AG09309 (cell line): ENCODE results near the gene MRPS6.
A peak's percentile ranks its signal among the peaks of the same experiment; 100 is the strongest.

ENCODE experiments used
- DNase-seq: peaks from one replicate; pipeline ENCODE4 v3.0.0-alpha.2; 2010; ENCODE audit warnings: low read depth
- H3K4me3 ChIP-seq: 2 replicates; pipeline ENCODE4 v1.5.1; 2011; ENCODE audit warnings: mild to moderate bottlenecking, low read depth, low read length, moderate library complexity; ENCODE audit not compliant: control insufficient read depth
- TF ChIP-seq, protein P1 (sequence below): IDR thresholded peaks from 2 replicates; pipeline ENCODE4 v1.5.1; 2011; ENCODE audit warnings: mild to moderate bottlenecking, low read depth, low read length, inconsistent platforms; ENCODE audit not compliant: insufficient read depth, control insufficient read depth; ENCODE audit errors: missing control alignments

The MRPS6 gene

DNA sequence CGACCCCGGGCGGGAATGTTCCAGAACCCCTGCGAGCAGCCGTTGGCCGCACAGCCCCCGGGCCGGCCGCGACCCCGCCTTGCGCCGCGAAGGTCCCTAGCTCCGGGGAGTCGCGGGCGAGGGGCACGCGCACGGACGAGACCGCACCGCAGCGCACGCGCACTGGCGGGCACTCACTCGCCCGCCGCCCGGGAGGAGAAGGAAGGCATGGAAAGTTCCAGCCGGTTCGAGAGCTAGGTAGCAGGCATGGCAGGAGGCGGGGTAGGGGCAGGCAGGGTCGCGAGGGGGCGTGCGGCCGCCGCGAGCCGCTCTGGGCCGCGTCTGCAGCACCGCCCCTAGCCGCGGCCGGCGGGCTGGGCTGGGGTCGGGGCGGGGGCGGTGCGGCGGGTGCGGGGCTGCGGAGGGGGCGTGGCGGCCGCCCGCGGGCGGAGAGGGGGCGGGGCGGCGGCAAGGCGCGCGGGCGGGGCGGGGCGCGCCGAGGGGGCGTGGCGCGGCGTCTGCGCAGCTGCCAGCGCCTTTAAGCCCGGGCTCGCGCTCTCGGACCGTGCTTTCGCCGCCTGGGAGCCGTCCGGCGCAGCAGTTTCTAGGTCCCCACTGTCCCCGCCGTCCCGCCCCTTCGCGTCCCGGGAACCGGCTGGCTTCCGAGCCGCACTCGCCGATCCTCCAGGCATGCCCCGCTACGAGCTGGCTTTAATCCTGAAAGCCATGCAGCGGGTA lies at the start of gene MRPS6, which contains the start of gene SLC5A3:
TSS of gene MRPS6 (plus strand) at position 547 of the 717 bp plus-strand sequence. CDS start at position 670, 123 bp downstream.
TSS of gene SLC5A3 (plus strand) at position 547 of the 717 bp plus-strand sequence. CDS start 21,621 bp downstream, outside the sequence.
- peak; percentile 31 for DNase-seq
- peak within 1 kb of the TSS; percentile 72 for H3K4me3 ChIP-seq
- TF ChIP-seq, protein P1, sequence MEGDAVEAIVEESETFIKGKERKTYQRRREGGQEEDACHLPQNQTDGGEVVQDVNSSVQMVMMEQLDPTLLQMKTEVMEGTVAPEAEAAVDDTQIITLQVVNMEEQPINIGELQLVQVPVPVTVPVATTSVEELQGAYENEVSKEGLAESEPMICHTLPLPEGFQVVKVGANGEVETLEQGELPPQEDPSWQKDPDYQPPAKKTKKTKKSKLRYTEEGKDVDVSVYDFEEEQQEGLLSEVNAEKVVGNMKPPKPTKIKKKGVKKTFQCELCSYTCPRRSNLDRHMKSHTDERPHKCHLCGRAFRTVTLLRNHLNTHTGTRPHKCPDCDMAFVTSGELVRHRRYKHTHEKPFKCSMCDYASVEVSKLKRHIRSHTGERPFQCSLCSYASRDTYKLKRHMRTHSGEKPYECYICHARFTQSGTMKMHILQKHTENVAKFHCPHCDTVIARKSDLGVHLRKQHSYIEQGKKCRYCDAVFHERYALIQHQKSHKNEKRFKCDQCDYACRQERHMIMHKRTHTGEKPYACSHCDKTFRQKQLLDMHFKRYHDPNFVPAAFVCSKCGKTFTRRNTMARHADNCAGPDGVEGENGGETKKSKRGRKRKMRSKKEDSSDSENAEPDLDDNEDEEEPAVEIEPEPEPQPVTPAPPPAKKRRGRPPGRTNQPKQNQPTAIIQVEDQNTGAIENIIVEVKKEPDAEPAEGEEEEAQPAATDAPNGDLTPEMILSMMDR = no peak

DNA sequence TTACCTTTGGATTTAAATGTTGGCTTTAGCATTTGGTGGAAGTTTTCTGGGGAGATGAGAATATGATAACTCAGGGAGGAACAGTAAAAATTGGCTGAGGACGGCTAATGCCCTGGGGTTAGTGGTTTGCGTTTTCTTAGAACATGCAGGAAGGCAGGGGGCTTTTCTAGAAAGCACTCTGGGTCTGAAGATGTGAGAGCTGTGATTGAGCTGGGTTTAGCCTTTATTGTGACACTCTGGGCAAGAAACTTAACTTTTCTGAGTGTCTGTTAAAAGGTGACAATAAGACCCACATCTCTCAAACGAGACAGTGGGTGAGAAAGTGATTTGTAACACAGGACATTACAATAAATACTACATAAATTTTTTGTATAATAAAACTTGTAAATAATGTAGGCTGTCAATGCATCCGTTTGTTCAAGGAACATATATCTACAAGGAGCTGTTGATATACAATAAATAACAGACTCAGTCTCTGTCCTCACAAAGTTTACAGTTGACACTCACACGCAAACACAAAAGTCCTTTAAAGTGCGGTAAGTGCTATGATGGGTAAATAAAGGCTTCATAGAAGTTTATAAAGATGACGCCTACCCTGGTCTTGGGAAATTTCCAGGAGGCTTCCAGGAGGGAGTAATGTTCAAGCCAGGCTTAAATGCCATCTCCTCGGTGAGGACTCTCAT lies 49.5 kb upstream of the MRPS6 start:
- H3K4me3 ChIP-seq = no peak overlapping the region
- TF ChIP-seq, protein P1 = no peak
- DNase-seq = no peak

DNA sequence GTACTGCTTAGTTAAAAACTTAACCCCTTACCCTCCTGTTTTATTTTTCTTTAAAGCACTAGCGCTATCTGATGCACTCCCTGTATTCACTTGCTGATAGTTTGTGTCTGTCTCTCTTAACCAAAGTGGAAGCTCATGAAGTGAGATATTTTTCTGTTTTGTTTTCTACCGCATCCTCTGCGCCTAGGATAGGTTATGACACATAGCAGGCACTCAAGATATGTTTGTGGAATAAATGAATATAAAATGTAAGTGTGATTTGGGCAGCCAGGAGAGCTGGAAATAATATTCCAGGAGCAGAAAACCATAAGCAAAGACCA lies 49.0 kb upstream of the MRPS6 start:
- TF ChIP-seq, protein P1 = no peak
- no peak overlapping the region for H3K4me3 ChIP-seq
- DNase-seq = no peak

DNA sequence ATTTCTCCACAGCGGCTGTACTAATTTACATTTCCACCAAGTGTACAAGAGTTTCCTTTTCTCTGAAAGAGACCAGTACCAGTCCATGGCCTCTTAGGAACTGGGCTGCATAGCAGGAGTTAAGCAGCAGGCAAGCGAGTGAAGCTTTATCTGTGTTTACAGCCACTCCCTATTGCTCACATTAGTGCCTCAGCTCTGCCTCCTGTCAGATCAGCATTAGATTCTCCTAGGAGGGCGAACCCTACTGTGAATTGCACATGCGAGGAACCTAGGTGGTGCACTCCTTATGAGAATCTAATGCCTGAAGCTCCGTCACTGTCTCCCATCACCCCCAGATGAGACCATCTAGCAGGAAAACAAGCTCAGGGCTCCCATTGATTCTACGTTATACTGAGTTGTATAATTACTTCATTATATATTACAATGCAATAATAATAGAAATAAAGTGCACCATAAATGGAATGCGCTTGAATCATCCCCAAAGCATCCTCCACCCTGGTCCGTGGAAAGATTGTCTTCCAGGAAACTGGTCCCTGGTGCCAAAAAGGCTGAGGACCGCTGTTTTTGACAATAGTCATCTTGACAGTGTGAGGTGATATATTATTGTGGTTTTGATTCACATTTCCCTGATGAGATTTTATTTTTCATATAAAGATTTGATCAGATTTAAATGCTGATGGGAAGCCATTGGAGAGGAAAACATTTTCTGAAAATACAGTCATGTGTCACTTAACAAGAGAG lies 45.5 kb upstream of the MRPS6 start:
- DNase-seq = no peak
- TF ChIP-seq, protein P1 = no peak
- H3K4me3 ChIP-seq = no peak overlapping the region

DNA sequence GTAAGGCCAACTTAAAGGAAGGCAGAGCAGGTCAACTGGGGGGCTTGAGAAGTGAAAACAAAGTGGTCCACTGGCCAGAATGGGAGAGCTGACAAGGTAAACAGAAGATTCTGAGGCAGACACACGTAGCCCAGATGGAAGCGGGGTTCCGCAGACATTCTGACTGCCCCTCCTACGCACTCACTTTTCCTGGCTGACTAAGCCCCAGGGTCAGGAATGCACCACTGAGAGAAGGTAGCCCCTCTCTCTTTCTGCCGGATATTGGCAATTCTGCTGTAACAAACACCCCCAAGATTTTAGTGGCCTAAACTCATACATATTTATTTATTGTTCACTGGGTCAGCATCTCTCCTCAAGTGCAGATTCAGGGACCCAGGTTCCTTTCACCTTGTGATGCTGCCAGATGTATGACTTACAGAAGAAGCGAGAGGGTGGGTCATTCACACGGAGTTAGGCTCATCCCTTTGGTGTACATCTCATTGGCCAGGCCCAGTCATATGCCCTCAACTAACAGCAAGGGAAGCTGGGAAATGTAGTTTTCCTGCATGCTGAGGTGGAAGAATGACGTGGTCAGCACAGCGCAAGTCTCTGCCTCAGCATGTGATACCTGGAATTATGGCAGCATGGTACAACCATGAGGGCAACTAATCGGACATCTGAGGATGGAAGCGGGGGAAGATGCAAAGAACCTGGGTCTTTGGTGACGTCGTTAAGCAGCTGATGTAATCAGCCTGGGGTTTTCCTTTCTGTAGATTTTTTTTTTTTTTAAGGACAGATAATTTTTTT lies 43.4 kb upstream of the MRPS6 start:
- H3K4me3 ChIP-seq = no peak overlapping the region
- TF ChIP-seq, protein P1 = no peak
- DNase-seq = no peak

DNA sequence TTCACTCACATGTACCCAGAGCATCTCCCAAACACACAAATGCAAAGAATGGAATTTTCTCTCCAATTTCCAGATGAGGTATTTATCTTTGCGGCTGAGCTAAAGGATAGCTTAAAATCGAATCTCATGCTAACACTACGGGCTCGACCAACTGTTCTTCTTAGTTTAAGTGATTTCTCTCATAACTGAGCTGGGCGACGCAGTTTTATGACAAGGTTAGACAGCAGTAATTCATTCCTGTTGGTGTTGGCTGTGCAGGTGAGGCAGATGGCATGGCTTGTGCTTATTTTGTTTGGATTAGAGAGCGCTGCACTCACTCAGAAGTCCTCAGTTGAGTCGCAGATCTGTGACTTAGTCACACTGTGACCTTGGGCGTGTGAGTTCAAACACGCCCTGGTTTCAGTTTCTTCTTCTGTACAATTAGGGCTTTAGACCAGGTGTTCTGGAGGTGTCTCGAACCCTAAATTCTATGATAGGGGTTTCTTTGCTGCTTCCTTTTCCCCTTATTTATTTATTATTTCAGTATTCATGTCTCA lies 41.5 kb upstream of the MRPS6 start:
- DNase-seq = no peak
- no peak overlapping the region for H3K4me3 ChIP-seq
- TF ChIP-seq, protein P1 = no peak
